Kasumi-1 (cell line): ENCODE data around the gene MTA3.
"Not testable (repeated sequence)": the region's sequence is repeated elsewhere in the genome, so short reads cannot be mapped to it uniquely, and the experiment has no call there.

Source experiments
- DNase-seq, 2 experiments: peaks; one replicate each; lab custom pipeline; 2025; lab: John Stamatoyannopoulos, UW

MTA3 gene

DNA sequence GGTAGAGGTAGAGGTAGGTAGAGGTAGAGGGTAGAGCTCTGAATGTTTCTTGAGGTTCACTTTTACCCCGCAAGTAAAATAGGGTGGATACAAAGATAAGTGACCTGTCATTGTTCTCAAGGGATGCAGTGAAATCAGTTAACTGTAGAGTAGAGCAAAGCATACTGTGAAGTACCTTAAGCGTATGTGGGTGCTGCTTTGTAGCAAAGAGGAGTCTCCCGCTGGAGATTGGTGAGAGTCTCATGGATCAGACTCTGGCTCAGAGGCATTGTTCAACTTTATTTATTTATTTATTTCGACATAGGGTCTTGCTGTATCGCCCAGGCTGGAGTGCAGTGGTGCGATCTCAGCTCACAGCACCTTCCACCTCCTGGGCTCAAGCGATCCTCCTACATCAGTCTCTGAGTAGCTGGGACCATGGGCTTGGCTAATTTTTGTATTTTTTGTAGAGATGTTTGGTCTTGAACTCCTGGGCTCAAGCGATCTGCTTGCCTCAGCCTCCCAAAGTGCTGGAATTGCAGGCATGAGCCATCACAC, 38.7 kb downstream of the MTA3 start:
- no peak for DNase-seq

DNA sequence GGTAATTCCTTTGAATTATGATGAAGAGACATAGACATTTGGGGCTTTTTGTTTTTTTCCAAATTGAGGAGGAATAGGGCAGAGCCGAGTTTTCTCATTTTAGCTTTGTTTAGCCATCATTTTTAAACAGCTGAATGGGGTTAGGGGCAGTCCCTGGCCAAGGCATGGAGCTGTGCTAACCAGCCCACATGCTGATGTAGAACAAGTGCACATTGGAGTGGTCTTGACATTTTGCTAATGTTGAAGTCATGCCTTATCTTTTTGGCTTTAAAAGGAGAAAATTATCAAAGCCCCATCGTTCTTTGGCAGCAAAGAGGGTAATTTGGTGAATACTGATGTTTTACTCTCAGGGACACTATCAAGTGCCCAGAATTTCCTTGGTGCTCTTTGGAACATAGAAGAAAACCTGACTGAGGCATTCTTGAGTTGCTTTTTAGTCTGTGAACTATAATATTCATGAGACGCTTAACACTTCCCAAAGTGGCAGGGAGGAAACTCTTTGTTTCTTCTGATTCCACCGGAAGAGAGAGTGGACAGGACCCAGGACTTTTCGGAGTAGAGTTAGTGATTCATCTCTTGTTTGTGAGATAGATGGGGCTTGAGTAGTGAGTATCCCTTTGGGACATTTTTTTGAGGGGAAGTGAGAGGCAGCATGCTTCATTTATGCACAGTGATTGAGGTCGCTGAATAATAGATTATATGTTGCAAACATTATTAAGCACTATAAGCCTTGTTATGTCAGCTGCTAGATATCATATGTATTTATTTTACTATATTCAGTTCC, 45.0 kb downstream of the MTA3 start:
- DNase-seq, result no peak

DNA sequence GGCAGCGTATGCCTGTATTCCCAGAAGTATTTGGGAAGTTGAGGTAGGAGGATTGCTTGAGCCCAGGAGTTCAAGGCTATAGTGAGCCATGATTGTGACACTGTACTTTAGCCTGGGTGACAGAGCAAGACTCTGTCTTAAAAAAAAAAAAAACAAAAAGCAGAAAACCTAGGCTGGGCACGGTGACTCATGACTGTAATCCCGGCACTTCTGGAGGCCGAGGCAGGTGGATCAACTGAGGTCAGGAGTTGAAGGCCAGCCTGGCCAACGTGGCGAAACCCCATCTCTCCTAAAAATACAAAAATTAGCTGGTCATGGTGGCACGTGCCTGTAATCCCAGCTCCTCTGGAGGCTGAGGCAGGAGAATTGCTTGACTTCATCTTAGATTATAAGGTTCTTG, 46.4 kb downstream of the MTA3 start:
- DNase-seq, result no peak

- no peak for DNase-seq
Measured at GRCh38 chr2:42618116-42618515, 49.7 kb downstream of the MTA3 start.

- DNase-seq, result no peak
Measured at GRCh38 chr2:42618972-42619371, 50.5 kb downstream of the MTA3 start.

GRCh38 chr2:42621626-42622025, 53.2 kb downstream of the MTA3 start:
- not testable (repeated sequence) for DNase-seq

DNA sequence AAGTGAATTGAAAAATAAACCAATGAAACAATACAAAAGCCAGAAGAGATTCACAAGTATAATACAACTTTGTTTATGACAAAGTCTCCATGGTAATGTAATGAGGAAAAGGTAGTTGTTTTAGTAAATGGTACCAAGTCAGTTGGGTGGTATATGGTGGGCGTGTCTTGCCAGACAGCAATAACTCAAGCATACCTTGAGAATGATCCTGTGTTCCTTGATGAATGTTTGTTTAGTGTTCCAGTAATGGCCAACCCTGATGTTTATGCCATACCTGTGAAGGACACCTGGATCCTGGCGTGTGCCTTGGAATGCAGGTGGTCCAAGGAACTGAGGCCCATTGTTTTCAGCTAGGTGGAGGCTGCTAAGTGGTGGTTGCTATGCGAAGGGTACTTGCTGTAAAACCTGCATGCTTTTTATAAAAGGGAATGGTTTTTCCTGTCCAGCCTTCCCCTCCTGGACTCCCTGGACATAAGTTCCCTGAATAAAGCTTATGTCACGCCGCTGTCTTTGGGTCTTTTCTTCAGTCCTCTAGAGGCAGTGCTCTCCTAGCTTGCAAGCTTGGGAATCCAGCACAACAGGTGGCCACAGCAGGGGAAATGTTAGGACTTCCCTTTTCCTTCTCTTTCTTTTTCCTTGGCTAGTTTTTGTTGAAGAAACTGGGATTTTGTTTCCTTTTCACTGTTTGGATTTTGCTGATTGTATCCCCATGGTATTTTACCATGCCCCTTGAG, 54.7 kb downstream of the MTA3 start:
- DNase-seq, result no peak

DNA sequence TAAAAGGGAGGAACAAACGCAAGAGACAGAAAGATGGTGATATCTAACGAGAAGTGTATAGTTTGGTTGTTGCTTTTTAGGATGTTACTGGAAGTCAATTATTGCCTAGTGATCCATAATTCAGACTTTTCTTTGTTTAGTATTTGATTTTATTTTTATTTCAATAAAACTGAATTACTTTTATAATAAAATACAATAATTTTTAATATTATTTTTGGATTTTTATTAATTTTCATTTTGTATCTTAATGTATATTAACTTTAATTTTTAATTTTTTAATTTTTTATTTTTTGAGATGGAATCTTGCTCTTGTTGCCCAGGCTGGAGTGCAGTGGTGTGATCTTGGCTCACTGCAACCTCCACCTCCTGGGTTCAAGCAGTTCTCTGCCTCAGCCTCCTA, 55.6 kb downstream of the MTA3 start:
- DNase-seq, result no peak

DNA sequence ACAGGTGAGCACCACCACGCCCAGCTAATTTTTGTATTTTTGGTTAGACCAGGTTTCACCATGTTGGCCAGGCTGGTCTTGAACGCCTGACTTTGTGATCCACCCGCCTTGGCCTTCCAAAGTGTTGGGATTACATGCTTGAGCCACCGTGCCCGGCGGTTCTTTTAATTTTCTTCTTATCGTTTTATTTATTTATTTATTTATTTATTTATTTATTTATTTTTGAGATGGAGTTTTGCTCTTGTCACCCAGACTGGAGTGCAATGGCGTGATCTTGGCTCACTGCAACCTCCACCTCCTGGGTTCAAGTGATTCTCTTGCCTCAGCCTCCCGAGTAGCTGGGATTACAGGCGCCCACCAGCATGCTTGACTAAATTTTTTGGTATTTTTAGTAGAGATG, 59.6 kb downstream of the MTA3 start:
- not testable (repeated sequence) for DNase-seq

GRCh38 chr2:42636934-42637333, 68.5 kb downstream of the MTA3 start:
- DNase-seq, result no peak

DNA sequence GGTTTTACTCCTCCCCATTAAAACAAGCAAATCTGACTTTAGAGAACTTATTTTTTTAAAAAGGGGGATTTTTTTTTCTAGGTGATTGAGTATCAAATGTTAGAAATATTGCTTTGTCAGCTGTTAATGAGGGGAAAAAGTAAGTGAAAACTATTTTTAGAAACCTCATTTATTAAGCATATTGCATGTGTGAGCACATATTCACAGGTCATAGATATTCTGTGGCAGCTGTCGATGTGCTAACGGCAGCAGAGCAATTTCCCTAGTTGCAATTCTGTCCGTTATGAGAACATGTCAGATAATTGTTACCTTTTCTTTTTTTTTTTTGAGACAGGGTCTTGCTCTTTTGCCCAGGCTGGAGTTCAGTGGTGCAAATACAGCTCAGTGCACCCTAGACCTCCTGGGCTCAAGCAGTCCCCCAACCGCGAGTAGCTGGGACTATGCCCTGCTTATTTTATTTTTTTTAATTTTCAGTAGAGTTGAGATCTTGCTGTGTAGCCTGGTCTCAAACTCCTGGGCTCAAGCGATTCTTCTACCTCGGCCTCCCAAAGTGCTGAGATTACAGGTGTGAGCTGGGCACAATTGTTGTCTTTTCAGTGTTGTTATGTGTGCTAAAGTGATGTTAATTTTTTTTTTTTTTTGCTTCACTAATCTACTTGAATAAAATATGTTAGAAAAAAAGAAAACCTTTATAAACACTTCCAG, 69.8 kb downstream of the MTA3 start:
- no peak for DNase-seq

GRCh38 chr2:42639340-42640077, 71.1 kb downstream of the MTA3 start:
- no peak for DNase-seq

DNA sequence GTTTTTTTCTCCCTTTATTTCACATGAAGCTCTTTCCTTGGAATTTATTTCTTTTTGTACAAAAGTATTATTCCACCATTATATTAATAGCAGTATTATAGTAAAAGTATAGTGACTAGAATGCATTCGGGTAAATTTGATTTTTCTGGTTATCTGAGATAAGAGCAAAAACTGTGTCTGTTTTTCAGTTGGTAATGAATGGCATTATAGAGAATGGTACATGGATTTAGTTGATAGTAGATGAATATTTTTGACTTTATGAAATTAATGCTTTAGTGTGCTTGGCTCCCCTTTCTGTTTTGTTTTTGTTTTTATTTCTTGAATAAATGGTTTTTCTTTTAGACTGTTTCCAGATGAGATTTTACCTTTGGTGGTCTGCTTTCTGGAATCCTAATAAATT, 71.8 kb downstream of the MTA3 start:
- no peak for DNase-seq

DNA sequence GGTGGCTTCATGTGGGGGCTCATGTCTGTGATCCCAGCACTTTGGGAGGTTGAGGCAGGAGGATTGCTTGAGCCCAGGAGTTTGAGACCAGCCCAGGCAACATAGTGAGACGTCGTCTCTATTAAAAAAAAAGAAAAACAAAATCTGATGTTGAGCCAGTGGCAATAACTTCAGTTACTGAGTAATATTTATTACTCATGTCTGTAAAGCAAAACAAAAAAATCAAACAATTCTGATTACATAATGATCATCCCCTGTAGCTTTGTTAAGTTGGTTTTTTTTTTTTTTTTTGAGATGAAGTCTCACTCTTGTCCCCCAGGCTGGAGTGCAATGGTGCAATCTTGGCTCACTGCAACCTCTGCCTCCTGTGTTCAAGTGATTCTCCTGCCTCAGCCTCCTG, 73.9 kb downstream of the MTA3 start:
- DNase-seq, result not testable (repeated sequence)

GRCh38 chr2:42645551-42645950, 77.1 kb downstream of the MTA3 start:
- no peak for DNase-seq

- no peak for DNase-seq
Measured at GRCh38 chr2:42648796-42649195, 80.4 kb downstream of the MTA3 start.

- no peak for DNase-seq
Measured at GRCh38 chr2:42651057-42651456, 82.6 kb downstream of the MTA3 start.

DNA sequence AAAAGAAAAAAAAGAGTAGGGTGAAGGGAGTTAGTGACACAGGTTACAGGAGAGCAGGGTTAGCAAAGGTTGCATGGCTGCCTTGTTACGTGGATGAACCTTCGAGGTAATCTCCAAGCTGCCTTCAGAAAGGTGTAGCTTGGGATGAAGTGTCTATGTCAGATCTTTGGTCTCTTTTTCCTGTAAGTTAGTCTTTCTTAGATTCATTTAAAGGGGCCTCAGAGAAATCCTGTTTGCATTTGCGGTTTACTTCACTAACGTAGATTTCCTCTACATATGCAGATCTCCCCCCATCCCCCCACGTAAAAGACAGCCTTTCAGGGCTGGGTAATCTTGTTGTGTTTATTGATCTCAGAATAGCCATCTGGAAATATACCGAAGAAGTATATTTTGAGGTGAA, 83.7 kb downstream of the MTA3 start:
- DNase-seq, result no peak

- DNase-seq, result no peak
Measured at GRCh38 chr2:42653039-42653438, 84.6 kb downstream of the MTA3 start.

- DNase-seq, result no peak
Measured at GRCh38 chr2:42653908-42654445, 85.5 kb downstream of the MTA3 start.

GRCh38 chr2:42658306-42658705, 89.9 kb downstream of the MTA3 start:
- DNase-seq, result no peak

GRCh38 chr2:42659609-42660008, 91.2 kb downstream of the MTA3 start:
- no peak for DNase-seq
